GM18499 (cell line): ENCODE results near the gene POLR2J3.
"Not testable (repeated sequence)": the region's sequence is repeated elsewhere in the genome, so short reads cannot be mapped to it uniquely, and the experiment has no call there.

Experiments
- ATAC-seq: cut with Tn5 transposase; IDR thresholded peaks from one replicate; pipeline ENCODE4 v1.9.1; 2021; ENCODE audit warnings: moderate number of reproducible peaks; ENCODE audit not compliant: insufficient read depth, unreplicated experiment

POLR2J3 gene

GRCh38 chr7:102589857-102590256, 17.5 kb upstream of the POLR2J3 start:
- peak; percentile 39 for ATAC-seq

DNA sequence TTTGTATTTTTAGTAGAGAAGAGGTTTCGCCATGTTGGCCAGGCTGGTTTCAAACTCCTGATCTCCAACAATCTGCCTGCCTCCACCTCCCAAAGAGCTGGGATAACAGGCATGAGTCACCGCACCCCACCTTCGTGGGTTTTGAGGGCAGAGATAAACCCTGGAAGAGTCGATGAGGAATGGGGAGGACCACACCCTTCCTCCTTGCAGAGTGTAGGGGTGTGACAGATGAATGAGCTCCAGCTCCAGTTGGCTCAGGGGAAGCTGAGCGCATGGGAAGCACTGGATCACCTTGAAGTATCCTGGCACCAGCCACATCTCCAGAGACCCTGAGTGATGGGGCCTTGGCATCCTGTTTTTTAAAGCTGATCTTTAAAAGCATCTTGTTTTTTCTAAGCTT, 11.1 kb upstream of the POLR2J3 start:
- ATAC-seq = not testable (repeated sequence)

- not testable (repeated sequence) for ATAC-seq
These were observed 9.3 kb upstream of the POLR2J3 start for GRCh38 chr7:102581722-102582121.

DNA sequence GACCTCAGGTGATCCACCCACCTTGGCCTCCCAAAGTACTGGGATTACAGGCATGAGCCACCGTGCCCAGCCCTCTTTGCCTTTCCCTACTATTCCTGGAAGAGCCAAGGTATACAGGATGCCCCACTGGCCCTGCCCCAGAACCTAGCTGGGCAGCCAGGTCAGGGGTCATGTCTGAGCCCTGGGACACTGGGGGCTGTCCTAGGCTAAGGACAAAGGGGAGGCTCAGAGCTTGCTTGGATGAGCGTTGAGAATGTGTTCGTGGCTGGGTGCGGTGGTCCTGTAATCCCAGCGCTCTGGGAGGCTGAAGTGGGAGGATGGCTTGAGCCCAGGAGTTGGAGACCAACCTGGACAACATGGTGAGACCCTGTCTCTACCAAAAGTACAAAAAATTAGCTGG, 6.1 kb upstream of the POLR2J3 start:
- not testable (repeated sequence) for ATAC-seq

DNA sequence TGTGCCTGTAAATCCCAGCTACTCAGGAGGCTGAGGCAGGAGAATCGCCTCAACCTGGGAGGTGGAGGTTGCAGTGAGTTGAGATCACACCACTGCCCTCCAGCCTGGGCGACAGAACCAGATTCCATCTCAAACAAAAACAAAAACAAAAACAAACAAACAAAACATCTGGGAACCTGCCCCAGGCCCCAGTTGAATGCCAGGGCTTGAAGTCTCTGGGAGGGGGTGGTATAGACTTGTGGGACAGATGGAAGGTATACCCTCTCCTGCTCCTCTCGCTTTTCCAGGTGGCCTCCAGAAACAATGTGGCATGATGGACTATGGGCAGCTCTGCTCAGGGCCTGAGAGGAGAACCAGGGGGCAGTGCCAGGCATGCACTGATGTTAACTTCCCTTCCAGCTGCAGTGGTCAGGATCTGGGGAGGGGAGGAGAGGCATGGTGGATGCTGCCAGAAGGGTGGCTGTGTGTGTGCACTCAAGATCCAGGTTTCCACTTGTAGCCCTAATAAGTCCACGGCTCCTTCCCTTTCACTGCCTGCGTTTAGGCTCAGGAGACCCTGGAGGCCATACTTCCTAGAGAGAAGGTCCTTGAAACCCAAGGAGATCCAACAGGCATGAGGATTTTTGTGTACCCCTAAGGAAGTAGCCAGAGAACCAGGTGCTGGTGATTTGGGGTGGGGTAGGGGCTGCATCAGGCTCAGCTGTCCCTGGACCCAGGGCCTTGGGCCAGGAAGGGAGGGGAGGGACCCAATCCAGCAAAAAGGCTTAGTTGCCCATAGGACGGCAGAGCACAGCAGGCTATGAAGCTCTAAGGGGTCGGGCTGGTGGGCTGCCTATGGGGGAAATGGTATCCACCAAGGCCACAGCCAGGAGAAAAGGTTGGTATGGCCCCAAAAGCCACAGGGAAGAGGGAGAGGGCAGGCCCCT, 5.2 kb upstream of the POLR2J3 start:
- ATAC-seq = not testable (repeated sequence)

- ATAC-seq = not testable (repeated sequence)
These were observed 4.0 kb upstream of the POLR2J3 start for GRCh38 chr7:102576363-102576762.

DNA sequence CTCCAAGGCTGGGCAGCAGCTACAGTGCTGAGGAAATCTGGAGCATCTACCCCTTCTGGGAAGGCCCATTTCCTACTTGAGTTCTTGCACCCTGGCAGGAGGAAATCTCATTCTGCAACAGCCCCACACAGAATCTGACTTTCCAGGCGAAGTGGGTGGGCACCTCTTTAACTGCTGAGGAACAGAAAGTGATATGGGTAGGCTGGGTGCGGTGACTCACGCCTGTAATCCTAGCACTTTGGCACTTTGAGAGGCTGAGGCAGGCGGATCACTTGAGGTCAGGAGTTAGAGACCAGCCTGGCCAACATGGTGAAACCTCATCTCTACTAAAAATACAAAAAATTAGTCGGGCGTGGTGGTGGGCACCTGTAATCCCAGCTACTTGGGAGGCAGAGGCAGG, 2.2 kb upstream of the POLR2J3 start:
- ATAC-seq = not testable (repeated sequence)

DNA sequence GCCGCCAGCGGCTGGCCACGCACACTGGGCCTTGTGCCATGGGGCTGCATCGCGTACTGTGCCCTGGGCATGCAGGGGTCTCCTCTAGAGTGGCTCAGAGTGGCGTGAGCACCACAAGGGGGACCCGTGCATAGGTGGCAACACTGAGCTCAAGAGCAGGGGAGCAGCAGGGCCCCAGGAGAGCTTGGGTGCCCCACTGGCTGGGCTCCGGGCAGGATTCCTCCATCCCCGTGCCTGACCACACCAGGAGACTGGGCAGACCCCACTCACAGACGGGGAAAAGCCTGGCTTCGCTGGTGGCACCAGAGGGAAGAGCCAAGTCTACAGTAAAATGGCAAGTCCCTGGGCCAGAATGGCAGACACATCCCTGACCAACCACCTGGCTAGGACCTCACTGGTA, 3.8 kb downstream of the POLR2J3 start:
- ATAC-seq = not testable (repeated sequence)

GRCh38 chr7:102550808-102551422, 21.5 kb downstream of the POLR2J3 start, which contains the start of gene SPDYE2:
TSS of gene SPDYE2 (plus strand) at chr7:102551226. CDS start at chr7:102553256, 2,030 bp downstream.
- ATAC-seq = not testable (repeated sequence)

- peak; percentile 62 for ATAC-seq
These were observed 26.0 kb downstream of the POLR2J3 start for GRCh38 chr7:102546353-102546752.

DNA sequence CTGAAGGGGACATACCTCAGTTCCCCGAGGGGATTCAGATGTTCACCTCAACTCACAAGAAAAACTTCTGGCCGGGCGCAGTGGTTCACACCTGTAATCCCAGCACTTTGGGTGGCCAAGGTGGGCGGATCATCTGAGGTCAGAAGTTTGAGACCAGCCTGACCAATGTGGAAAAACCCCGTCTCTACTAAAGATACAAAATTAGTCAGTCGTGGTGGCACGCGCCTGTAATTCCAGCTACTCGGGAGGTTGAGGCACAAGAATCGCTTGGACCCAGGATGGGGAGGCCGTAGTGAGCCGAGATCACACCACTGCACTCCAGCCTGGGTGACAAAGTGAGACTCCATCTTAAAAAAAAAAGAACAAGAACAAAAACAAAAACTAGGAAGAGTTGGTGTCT, 27.1 kb downstream of the POLR2J3 start:
- ATAC-seq = not testable (repeated sequence)

- ATAC-seq = not testable (repeated sequence)
These were observed 28.0 kb downstream of the POLR2J3 start for GRCh38 chr7:102544372-102544771.

- not testable (repeated sequence) for ATAC-seq
These were observed 28.8 kb downstream of the POLR2J3 start, which contains the start of gene UPK3BL2 for GRCh38 chr7:102543596-102543995. TSS of gene UPK3BL2 (minus strand) at chr7:102543696. CDS start at chr7:102543636, 60 bp downstream.

- not testable (repeated sequence) for ATAC-seq
These were observed 29.6 kb downstream of the POLR2J3 start for GRCh38 chr7:102542771-102543170.

GRCh38 chr7:102542083-102542482, 30.3 kb downstream of the POLR2J3 start:
- ATAC-seq = not testable (repeated sequence)

DNA sequence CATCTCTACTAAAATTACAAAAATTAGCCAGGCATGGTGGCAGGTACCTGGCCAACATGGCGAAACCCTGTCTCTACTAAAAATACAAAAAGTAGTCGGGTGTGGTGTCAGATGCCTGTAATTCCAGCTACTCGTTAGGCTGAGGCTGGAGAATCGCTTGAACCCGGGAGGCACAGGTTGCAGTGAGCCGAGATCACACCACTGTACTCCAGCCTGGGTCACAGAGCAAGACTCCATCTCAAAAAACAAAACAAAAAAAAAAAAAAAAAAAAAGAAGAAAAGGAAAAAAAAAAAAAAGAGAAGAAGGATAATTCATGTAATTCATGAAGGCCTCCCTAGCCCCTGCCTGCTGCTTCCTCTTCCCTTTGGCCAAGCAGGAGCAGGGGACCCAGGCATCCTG, 31.8 kb downstream of the POLR2J3 start:
- not testable (repeated sequence) for ATAC-seq

DNA sequence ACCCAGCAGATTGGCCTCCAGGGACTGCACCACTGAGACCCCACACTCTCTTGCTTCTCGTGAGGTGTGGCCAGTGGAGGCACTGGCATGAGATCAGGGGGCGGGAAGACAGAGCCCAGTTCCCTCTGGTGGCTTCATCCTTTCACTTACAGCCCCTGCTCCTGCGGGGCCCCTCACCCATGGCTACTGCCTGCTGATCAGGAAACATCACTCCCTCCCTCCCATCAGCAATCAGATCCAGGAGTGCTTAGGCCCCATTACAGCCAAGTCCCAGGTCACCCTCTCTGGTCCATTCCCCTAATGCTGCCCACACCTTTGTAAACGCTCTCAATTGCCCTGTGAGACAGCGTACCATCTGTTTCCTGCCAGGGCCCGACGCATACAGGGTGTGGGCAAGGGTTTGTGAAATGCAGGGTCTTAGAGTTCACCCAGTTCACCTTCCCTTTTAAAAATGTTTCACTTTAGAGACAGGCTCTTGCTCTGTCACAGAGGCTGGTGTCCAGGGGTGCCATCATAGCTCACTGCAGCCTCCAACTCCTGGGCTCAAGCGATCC, 37.2 kb downstream of the POLR2J3 start:
- not testable (repeated sequence) for ATAC-seq

DNA sequence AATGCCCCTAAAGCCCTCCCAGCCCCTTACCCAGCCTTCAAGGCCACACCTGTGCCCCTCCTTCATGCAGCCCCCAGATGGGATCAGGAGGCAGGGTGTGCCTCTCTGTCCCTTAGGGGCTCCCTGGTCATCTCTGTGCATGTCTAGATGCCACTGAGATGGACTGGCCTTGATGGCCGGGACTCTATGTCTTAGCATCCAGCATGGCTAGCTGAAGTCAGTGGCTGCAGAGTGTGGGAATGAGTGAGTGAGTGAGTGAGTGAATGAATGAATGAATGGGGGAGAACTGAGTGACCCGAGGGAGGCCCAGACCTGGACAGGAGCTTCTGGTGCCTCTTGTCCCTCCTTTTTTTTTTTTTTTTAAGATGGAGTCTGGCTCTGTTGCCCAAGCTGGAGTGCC, 40.3 kb downstream of the POLR2J3 start:
- not testable (repeated sequence) for ATAC-seq

GRCh38 chr7:102531583-102531982, 40.8 kb downstream of the POLR2J3 start:
- not testable (repeated sequence) for ATAC-seq

- not testable (repeated sequence) for ATAC-seq
These were observed 44.3 kb downstream of the POLR2J3 start for GRCh38 chr7:102527822-102528793.
